Nephron progenitor cell (in vitro differentiated cells): ENCODE measurements around the gene DMC1.

Experiments
- DNase-seq: peaks from one replicate; pipeline ENCODE4 v3.0.0; 2021
- H3K27ac Mint-ChIP-seq: 2 replicates; pipeline ENCODE4 v1.8.0; 2021; ENCODE audit warnings: mild to moderate bottlenecking, moderate library complexity, mixed read lengths
- H3K27me3 Mint-ChIP-seq: 2 replicates; pipeline ENCODE4 v1.8.0; 2021; ENCODE audit warnings: mild to moderate bottlenecking, low read depth, mixed read lengths; ENCODE audit not compliant: poor library complexity
- H3K36me3 Mint-ChIP-seq: 2 replicates; pipeline ENCODE4 v1.8.0; 2021; ENCODE audit warnings: low read depth, mixed read lengths
- H3K4me1 Mint-ChIP-seq: 2 replicates; pipeline ENCODE4 v1.8.0; 2021; ENCODE audit warnings: mixed read lengths
- H3K4me3 Mint-ChIP-seq: 2 replicates; pipeline ENCODE4 v1.8.0; 2021; ENCODE audit warnings: mild to moderate bottlenecking, moderate library complexity, mixed read lengths
- H3K9me3 Mint-ChIP-seq: 2 replicates; pipeline ENCODE4 v1.8.0; 2021; ENCODE audit warnings: mild to moderate bottlenecking, moderate library complexity, mixed read lengths
- CTCF ChIP-seq: fragments of 200-600 bp; sonication (generic); IDR thresholded peaks from 2 replicates; pipeline ENCODE4 v1.5.0; 2021; ENCODE audit warnings: antibody characterized with exemption

The DMC1 gene

GRCh38 chr22:38612217-38613006 is 42.4 kb upstream of the DMC1 start:
- H3K36me3 Mint-ChIP-seq = peaks cover 49% of the 10 kb centered on the region
- H3K9me3 Mint-ChIP-seq = peaks cover 4% of the 10 kb centered on the region
- TF ChIP-seq CTCF = no peak
- H3K4me1 Mint-ChIP-seq = peaks cover 6% of the 10 kb centered on the region
- no peak overlapping the region for H3K27ac Mint-ChIP-seq
- no peak overlapping the region for H3K4me3 Mint-ChIP-seq
- DNase-seq = no peak
- H3K27me3 Mint-ChIP-seq = no peaks in the 10 kb centered on the region

GRCh38 chr22:38611559-38611958 is 41.6 kb upstream of the DMC1 start:
- peaks cover 1% of the 10 kb centered on the region for H3K9me3 Mint-ChIP-seq
- H3K4me1 Mint-ChIP-seq = peaks cover 8% of the 10 kb centered on the region
- H3K4me3 Mint-ChIP-seq = no peak overlapping the region
- TF ChIP-seq CTCF = no peak
- no peaks in the 10 kb centered on the region for H3K27me3 Mint-ChIP-seq
- H3K27ac Mint-ChIP-seq = no peak overlapping the region
- no peak for DNase-seq
- H3K36me3 Mint-ChIP-seq = peaks cover 44% of the 10 kb centered on the region

GRCh38 chr22:38610234-38610633 is 40.3 kb upstream of the DMC1 start:
- TF ChIP-seq CTCF = no peak
- Mint-ChIP-seq H3K27ac (peak overlapping the region; percentile 48), H3K36me3 (peaks cover 32% of the 10 kb centered on the region), H3K4me1 (peaks cover 12% of the 10 kb centered on the region), H3K27me3 (no peaks in the 10 kb centered on the region), H3K4me3 (no peak overlapping the region), H3K9me3 (no peaks in the 10 kb centered on the region)
- DNase-seq = no peak

- no peaks in the 10 kb centered on the region for H3K27me3 Mint-ChIP-seq
- H3K4me3 Mint-ChIP-seq = no peak overlapping the region
- peaks cover 33% of the 10 kb centered on the region for H3K36me3 Mint-ChIP-seq
- H3K4me1 Mint-ChIP-seq = peaks cover 12% of the 10 kb centered on the region
- DNase-seq = no peak
- H3K9me3 Mint-ChIP-seq = no peaks in the 10 kb centered on the region
- peak overlapping the region; percentile 49 for H3K27ac Mint-ChIP-seq
- TF ChIP-seq CTCF = no peak
Observed at GRCh38 chr22:38608992-38609750, 39.2 kb upstream of the DMC1 start.

- H3K27me3 Mint-ChIP-seq = no peaks in the 10 kb centered on the region
- peaks cover 12% of the 10 kb centered on the region for H3K4me1 Mint-ChIP-seq
- peaks cover 38% of the 10 kb centered on the region for H3K36me3 Mint-ChIP-seq
- no peak for DNase-seq
- H3K9me3 Mint-ChIP-seq = no peaks in the 10 kb centered on the region
- peak overlapping the region; percentile 29 for H3K27ac Mint-ChIP-seq
- H3K4me3 Mint-ChIP-seq = no peak overlapping the region
- TF ChIP-seq CTCF = no peak
Observed at GRCh38 chr22:38607680-38608079, 37.7 kb upstream of the DMC1 start.
